ENCODE measurements around the gene OR8B3. TPM values are rescaled to one million over a fixed set of nuclear protein-coding genes. Genes with fewer than 3 reads are reported as not detected.
A peak's percentile ranks its signal among the peaks of the same experiment; 100 is the strongest.
"Not testable (repeated sequence)": the region's sequence is repeated elsewhere in the genome, so short reads cannot be mapped to it uniquely, and the experiment has no call there.

Gene OR8B3
- total and polyA plus RNA-seq, 8 donors: not detected

DNA sequence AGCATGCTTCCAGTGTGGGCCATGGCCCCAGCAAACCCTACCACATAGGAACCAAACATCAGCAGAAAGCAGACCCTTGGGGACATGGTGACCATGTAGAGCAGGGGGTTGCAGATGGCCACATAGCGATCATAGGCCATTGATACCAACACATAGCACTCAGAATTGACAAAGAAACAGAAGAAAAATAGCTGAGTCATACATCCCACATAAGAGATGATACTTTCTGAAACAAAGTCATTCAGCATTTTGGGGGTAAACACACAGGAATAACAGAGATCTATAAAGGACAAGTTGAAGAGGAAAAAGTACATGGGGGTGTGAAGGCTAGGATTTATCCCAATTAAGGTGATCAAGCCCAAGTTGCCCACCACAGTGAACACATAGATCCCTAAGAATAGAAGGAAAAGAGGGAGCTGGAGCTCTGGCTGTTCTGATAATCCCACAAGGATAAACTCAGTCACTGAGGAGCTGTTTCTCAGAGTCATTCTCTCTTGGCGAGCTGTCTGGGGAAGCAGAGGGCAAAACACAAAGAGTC is 25.6 kb upstream of the OR8B3 start, which contains the start of gene OR8B4:
Gene OR8B4 (minus strand): TSS at position 488 of the 538 bp plus-strand sequence. CDS start 0 bp downstream, at position 488.
- H3K27ac ChIP-seq: no peak within 1 kb of the TSS
- no peaks in the 10 kb centered on the region for H3K9me3 ChIP-seq
- H3K4me1 ChIP-seq: no peaks in the 10 kb centered on the region
- intact Hi-C loops (cut with DNase I): no loop called here
- H3K27me3 ChIP-seq: no peaks in the 10 kb centered on the region
- 73 to 80% methylated on average over 2 of the region's 2 CpGs for WGBS, 2 donors
- H3K4me3 ChIP-seq: no peak within 1 kb of the TSS
- no peak for FAIRE-seq
- TF ChIP-seq, protein P1, sequence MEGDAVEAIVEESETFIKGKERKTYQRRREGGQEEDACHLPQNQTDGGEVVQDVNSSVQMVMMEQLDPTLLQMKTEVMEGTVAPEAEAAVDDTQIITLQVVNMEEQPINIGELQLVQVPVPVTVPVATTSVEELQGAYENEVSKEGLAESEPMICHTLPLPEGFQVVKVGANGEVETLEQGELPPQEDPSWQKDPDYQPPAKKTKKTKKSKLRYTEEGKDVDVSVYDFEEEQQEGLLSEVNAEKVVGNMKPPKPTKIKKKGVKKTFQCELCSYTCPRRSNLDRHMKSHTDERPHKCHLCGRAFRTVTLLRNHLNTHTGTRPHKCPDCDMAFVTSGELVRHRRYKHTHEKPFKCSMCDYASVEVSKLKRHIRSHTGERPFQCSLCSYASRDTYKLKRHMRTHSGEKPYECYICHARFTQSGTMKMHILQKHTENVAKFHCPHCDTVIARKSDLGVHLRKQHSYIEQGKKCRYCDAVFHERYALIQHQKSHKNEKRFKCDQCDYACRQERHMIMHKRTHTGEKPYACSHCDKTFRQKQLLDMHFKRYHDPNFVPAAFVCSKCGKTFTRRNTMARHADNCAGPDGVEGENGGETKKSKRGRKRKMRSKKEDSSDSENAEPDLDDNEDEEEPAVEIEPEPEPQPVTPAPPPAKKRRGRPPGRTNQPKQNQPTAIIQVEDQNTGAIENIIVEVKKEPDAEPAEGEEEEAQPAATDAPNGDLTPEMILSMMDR (IDR thresholded peaks at IDR 0.05): no peak
- no peaks in the 10 kb centered on the region for H3K36me3 ChIP-seq
- no peak for DNase-seq
- ATAC-seq: no peak

DNA sequence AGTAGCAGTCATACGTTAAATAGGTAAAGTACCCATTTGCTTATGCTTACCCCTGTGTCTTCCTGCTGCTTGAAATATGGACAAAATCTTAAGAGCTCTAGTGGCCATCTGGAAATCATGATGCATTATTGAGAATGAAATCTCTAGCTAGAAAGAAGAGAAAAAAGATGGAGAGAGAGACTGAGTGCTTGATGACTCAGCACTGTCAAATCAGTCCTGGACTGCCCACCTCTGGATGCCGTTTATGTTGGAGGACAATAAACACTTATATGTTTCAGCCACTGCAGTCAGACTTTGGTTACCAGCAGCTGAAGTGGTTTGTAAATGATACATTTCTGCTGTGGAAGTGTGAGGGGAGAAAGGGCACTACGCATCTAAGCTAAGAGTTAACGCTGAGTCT is 22.2 kb upstream of the OR8B3 start:
- intact Hi-C loops (cut with DNase I): no loop called here

DNA sequence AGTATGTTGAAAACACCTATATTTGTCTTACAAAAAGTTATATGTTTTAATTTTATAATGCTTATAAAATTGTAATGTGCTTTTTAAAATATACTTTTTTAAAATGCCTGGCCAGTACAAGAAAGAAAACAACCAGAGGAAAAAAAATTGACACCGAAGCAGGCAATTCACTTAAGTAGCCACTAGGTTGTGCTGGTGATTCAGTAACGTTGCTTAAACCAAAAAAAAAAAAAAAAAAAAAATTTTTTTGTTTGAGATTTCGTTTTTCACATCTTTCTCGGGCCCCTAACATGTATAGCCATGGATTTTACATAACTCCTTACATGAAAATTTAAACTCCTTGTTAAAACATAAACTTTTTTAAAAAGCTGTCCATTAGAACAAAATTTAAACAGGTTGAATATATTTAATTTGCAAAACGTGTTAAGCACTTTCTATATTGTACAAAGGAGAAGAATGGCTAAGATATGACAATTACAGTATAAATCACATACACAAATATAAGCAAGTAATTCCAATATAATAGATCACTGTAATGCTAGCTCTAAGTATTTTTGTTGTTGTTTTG is 16.6 kb upstream of the OR8B3 start:
- ATAC-seq (peak in 3 of 4 donors; percentile 54 to 67 (median 54)), DNase-seq (no peak), FAIRE-seq (peak; percentile 45)
- Histone ChIP-seq H3K36me3 (no peaks in the 10 kb centered on the region), H3K9me3 (no peaks in the 10 kb centered on the region), H3K27me3 (peaks cover 0 to 7% (median 0%) of the 10 kb centered on the region in 4 donors), H3K4me1 (no peaks in the 10 kb centered on the region), H3K4me3 (no peak overlapping the region), H3K27ac (no peak overlapping the region)
- 14 to 20% methylated on average over 5 of the region's 5 CpGs for WGBS, 2 donors
- TF ChIP-seq, protein P1 (IDR thresholded peaks at IDR 0.05): peak; percentile 23 to 58 (median 49)
- intact Hi-C loops (cut with DNase I): no loop called here

More for the DNA sequence above, 22.2 kb upstream of the OR8B3 start:
- no peak for DNase-seq
- TF ChIP-seq, protein P1 (IDR thresholded peaks at IDR 0.05): no peak
- Histone ChIP-seq H3K9me3 (no peaks in the 10 kb centered on the region), H3K36me3 (no peaks in the 10 kb centered on the region), H3K27me3 (no peaks in the 10 kb centered on the region), H3K4me3 (no peak overlapping the region), H3K27ac (no peak overlapping the region), H3K4me1 (no peaks in the 10 kb centered on the region)
- FAIRE-seq: no peak
- WGBS, 2 donors: 64 to 69% methylated on average over 4 of the region's 4 CpGs
- no peak for ATAC-seq

DNA sequence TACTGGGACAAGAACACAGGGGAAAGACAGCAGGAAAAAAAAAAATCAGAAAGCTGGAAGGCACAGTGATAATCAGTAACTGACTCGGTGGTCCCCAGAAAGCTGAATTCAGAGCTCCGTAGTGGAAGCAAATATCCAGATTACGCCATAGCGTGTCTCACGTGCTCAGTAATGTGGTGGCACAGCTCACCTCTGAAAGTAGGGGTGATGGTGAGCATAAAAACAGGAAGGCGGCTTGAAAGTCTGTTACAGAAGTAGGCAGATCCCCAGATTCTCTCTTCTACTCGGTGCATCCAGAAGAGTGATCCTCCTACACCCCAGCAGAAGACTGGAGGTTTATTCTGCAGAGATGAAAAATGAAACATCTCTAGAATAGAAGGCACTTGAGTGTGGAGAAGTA is 11.1 kb upstream of the OR8B3 start:
- ATAC-seq: no peak
- DNase-seq: no peak
- FAIRE-seq: no peak
- Histone ChIP-seq H3K4me1 (no peaks in the 10 kb centered on the region), H3K27me3 (peaks cover 0 to 8% (median 0%) of the 10 kb centered on the region in 4 donors), H3K36me3 (no peaks in the 10 kb centered on the region), H3K9me3 (no peaks in the 10 kb centered on the region), H3K27ac (no peak overlapping the region), H3K4me3 (no peak overlapping the region)
- TF ChIP-seq, protein P1 (IDR thresholded peaks at IDR 0.05): no peak
- intact Hi-C loops (cut with DNase I): no loop called here
- 68 to 79% methylated on average over 7 of the region's 7 CpGs for WGBS, 2 donors

DNA sequence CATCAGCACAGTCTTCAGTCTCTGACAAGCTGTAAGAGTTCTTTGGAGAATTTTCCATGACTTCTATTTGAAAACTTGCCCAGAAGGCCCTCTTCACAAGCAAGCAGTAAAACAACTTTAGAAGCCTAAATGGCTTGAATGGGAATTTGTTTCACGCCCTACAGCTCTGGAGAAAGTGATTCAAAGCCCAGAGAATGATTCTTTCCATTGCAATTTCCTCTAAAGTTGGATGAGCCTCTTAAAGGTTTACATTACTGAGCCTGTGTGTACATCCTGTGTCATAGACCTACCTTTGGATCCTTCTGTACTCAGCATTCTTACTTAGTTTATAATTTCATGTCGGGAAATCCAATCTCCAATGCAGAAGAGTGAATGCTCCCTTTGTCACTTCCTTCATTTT is 6.8 kb upstream of the OR8B3 start:
- no peaks in the 10 kb centered on the region for H3K36me3 ChIP-seq
- no peaks in the 10 kb centered on the region for H3K4me1 ChIP-seq
- H3K27me3 ChIP-seq: peaks cover 0 to 3% (median 0%) of the 10 kb centered on the region in 4 donors
- H3K4me3 ChIP-seq: no peak overlapping the region
- no peak for DNase-seq
- FAIRE-seq: no peak
- no peaks in the 10 kb centered on the region for H3K9me3 ChIP-seq
- H3K27ac ChIP-seq: no peak overlapping the region
- no peak for ATAC-seq
- intact Hi-C loops (cut with DNase I): no loop called here
- TF ChIP-seq, protein P1 (IDR thresholded peaks at IDR 0.05): no peak
- WGBS, 2 donors: 56 to 57% methylated on average over 2 of the region's 2 CpGs

DNA sequence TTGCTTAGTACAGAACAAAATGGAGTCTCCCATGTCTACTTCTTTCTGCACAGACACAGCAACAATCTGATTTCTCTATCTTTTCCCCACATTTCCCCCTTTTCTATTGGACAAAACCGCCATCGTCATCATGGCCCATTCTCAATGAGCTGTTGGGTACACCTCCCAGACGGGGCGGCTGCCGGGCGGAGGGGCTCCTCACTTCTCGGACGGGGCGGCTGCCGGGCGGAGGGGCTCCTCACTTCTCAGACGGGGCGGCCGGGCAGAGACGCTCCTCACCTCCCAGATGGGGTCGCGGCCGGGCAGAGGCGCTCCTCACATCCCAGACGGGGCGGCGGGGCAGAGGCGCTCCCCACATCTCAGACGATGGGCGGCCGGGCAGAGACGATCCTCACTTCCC is 4.4 kb upstream of the OR8B3 start:
- H3K4me3 ChIP-seq; H3K9me3 ChIP-seq; H3K36me3 ChIP-seq; FAIRE-seq; H3K27me3 ChIP-seq; H3K27ac ChIP-seq; DNase-seq; intact Hi-C loops (cut with DNase I); ATAC-seq; H3K4me1 ChIP-seq: not testable (repeated sequence)
- WGBS, 2 donors: 89 to 98% methylated on average over 12 to 26 of the region's 27 CpGs
